ENCODE data around the gene XPO4. TPM values are rescaled to one million over a fixed set of nuclear protein-coding genes. Genes with fewer than 3 reads are reported as not detected.

The XPO4 gene
- total RNA-seq, 1 donor from 2014 or later = 21.2 TPM

DNA sequence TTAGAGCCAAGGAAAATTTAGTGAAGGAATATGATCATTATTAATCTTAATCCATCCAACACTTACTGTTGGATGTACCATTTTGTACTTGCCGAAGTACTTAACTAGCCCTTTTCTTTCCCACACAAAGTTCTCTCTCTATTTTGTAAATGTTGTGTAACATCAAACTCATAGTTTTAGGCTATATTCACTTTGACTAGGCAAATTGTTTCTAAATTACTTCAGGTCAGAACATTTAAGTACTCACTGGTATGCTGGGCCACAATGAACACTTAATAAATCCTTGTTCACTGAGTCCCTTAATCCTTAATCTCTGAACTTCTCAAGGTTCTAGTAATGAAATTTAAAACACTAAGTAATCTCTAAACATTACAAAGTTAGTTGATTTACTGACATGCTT, 79.5 kb downstream of the XPO4 start:
- Histone ChIP-seq H3K4me3 (ENCODE audit: low read depth, low read length) (no peak overlapping the region), H3K36me3 (ENCODE audit: control insufficient read depth, insufficient read depth, low read length) (no peaks in the 10 kb centered on the region), H3K27me3 (ENCODE audit: control insufficient read depth, insufficient read depth, low read length) (no peaks in the 10 kb centered on the region)
- TF ChIP-seq, protein P1, sequence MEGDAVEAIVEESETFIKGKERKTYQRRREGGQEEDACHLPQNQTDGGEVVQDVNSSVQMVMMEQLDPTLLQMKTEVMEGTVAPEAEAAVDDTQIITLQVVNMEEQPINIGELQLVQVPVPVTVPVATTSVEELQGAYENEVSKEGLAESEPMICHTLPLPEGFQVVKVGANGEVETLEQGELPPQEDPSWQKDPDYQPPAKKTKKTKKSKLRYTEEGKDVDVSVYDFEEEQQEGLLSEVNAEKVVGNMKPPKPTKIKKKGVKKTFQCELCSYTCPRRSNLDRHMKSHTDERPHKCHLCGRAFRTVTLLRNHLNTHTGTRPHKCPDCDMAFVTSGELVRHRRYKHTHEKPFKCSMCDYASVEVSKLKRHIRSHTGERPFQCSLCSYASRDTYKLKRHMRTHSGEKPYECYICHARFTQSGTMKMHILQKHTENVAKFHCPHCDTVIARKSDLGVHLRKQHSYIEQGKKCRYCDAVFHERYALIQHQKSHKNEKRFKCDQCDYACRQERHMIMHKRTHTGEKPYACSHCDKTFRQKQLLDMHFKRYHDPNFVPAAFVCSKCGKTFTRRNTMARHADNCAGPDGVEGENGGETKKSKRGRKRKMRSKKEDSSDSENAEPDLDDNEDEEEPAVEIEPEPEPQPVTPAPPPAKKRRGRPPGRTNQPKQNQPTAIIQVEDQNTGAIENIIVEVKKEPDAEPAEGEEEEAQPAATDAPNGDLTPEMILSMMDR (IDR thresholded peaks at IDR 0.05; ENCODE audit: insufficient read depth, low read length, poor library complexity, severe bottlenecking) = no peak
- no peak for DNase-seq (ENCODE audit: low read depth)

DNA sequence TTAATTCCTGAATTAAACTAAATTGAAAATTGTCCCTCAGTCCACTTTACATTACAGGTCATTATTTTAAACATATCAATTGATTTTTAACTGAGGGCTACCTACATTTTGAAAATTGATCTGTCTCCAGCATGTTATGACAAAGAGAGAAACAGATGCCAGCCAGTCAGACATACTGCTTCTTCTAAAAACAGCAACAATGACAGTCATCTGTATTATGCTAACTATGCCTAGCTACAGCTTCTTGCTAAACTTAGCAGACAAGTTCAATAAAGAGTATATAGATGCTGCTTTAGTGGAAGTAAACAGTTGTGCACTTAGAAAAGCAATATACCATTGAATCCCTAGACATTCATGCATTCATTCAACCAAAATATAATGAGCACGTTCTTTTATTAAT, 80.1 kb downstream of the XPO4 start:
- Histone ChIP-seq H3K4me3 (ENCODE audit: low read depth, low read length) (no peak overlapping the region), H3K36me3 (ENCODE audit: control insufficient read depth, insufficient read depth, low read length) (no peaks in the 10 kb centered on the region), H3K27me3 (ENCODE audit: control insufficient read depth, insufficient read depth, low read length) (no peaks in the 10 kb centered on the region)
- TF ChIP-seq, protein P1 (IDR thresholded peaks at IDR 0.05; ENCODE audit: insufficient read depth, low read length, poor library complexity, severe bottlenecking) = no peak
- no peak for DNase-seq (ENCODE audit: low read depth)

DNA sequence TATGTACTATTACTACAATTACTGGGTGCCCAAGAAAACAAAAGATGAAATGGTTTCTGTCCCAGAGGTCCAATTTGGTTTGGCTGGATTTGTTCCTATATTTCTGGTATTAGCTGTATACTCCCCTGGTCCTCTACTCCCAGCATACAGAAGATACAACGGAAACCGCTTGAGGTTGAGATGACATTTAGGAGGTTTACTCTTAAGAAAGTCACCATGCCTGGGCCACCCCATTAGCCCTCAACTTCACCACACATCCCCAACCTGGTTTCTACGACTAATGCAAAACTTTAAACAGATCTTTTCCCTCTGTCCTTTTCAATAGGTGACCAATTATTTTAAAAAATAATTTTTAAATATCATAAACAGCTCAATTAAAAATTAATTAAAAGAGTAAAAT, 82.8 kb downstream of the XPO4 start:
- H3K36me3 ChIP-seq (ENCODE audit: control insufficient read depth, insufficient read depth, low read length) = no peaks in the 10 kb centered on the region
- DNase-seq (ENCODE audit: low read depth) = no peak
- TF ChIP-seq, protein P1 (IDR thresholded peaks at IDR 0.05; ENCODE audit: insufficient read depth, low read length, poor library complexity, severe bottlenecking) = no peak

DNA sequence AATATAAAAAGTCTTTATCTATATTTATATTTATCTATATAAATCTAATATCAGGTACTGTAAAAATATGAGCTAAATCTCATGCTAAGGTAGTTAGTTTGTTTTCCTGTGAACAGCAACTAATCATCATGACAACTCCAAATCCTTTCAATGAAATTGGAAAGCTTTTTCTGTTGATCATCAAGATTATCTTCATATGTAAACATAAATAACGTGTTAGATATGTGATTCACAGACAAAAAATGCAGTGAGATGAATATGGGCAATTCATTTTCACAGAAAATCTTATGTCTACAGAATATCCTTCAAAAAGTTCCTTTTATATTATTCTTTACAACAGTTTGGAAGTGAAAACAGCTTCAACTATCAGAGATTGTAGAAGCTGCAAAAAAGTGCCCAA, 87.1 kb downstream of the XPO4 start:
- Histone ChIP-seq H3K4me3 (ENCODE audit: low read depth, low read length) (no peak overlapping the region), H3K27me3 (ENCODE audit: control insufficient read depth, insufficient read depth, low read length) (no peaks in the 10 kb centered on the region), H3K36me3 (ENCODE audit: control insufficient read depth, insufficient read depth, low read length) (no peaks in the 10 kb centered on the region)
- no peak for DNase-seq (ENCODE audit: low read depth)
- TF ChIP-seq, protein P1 (IDR thresholded peaks at IDR 0.05; ENCODE audit: insufficient read depth, low read length, poor library complexity, severe bottlenecking) = no peak

More for the DNA sequence above, 82.8 kb downstream of the XPO4 start:
- Histone ChIP-seq H3K4me3 (ENCODE audit: low read depth, low read length) (no peak overlapping the region), H3K27me3 (ENCODE audit: control insufficient read depth, insufficient read depth, low read length) (no peaks in the 10 kb centered on the region)

DNA sequence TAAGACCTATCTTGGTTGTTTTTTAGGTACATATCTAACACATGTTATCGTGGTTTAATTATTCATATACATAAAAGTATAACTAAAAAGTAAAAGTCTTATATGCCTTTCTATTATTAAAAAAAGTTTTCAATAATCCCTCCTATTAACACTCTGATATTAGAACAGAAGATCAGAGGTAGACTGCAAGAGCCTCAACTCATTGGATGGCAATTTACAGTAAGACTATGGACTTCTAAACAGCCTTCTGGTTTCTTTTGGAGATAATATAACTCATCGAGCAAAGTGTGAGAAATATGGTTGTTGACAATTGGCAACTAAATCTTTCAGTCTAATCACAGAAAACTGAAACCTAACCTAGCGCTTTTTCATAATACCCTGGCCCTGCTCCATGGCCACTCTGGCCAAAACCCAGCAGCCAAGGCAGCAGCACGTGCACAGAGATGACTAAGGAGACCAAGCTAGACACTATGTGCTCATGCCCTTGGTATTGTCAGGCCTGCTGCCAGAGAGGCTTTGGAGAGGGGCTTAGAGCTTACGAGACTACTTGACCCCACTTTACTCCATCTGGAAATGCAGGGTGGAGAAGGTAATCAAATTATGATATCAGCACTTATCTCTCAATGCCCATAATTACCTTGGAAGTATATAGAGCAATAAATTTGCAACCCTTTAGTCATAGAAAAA, 88.2 kb downstream of the XPO4 start:
- peak; percentile 35 for DNase-seq (ENCODE audit: low read depth)
- no peaks in the 10 kb centered on the region for H3K27me3 ChIP-seq (ENCODE audit: control insufficient read depth, insufficient read depth, low read length)
- H3K4me3 ChIP-seq (ENCODE audit: low read depth, low read length) = no peak overlapping the region
- TF ChIP-seq, protein P1 (IDR thresholded peaks at IDR 0.05; ENCODE audit: insufficient read depth, low read length, poor library complexity, severe bottlenecking) = no peak
- no peaks in the 10 kb centered on the region for H3K36me3 ChIP-seq (ENCODE audit: control insufficient read depth, insufficient read depth, low read length)

GRCh38 chr13:20812890-20813289, 89.7 kb downstream of the XPO4 start:
- no peak overlapping the region for H3K4me3 ChIP-seq (ENCODE audit: low read depth, low read length)
- H3K36me3 ChIP-seq (ENCODE audit: control insufficient read depth, insufficient read depth, low read length) = no peaks in the 10 kb centered on the region
- H3K27me3 ChIP-seq (ENCODE audit: control insufficient read depth, insufficient read depth, low read length) = no peaks in the 10 kb centered on the region
- TF ChIP-seq, protein P1 (IDR thresholded peaks at IDR 0.05; ENCODE audit: insufficient read depth, low read length, poor library complexity, severe bottlenecking) = no peak
- DNase-seq (ENCODE audit: low read depth) = no peak
